Mucosa of descending colon (tissue), 3 donors: ENCODE results near the gene ASRGL1. TPM values are rescaled to one million over a fixed set of nuclear protein-coding genes. Genes with fewer than 3 reads are reported as not detected.

ENCODE experiments used
- ATAC-seq: fragments of 200-7000 bp; cut with Tn5 transposase; one replicate; pipeline ENCODE4 v1.9.1; 2020; ENCODE audit warnings: mild to moderate bottlenecking, moderate library complexity
- DNase-seq, 3 donors: peaks; one replicate each; pipeline ENCODE4 v3.0.0-alpha.2; 2020
- H3K36me3 ChIP-seq: fragments of 200-600 bp; one replicate; pipeline ENCODE4 v1.8.0; 2021; ENCODE audit warnings: low read depth, mild to moderate bottlenecking
- H3K4me1 ChIP-seq: fragments of 200-600 bp; one replicate; pipeline ENCODE4 v1.8.0; 2021; ENCODE audit warnings: low read depth, mild to moderate bottlenecking
- H3K4me3 ChIP-seq: fragments of 200-600 bp; one replicate; pipeline ENCODE4 v1.8.0; 2021; ENCODE audit warnings: mild to moderate bottlenecking
- H3K9me3 ChIP-seq: fragments of 200-600 bp; one replicate; pipeline ENCODE4 v1.8.0; 2021; ENCODE audit warnings: mild to moderate bottlenecking
- intact Hi-C, 2 donors: fragments of 100-400 bp; cut with DNase I in 1 of 2; cut with micrococcal nuclease in 1 of 2; formaldehyde crosslinking; loops; one replicate each; pipeline versions ENCODE4 v1.11.0 to v1.11.1; 2022; cut with DNase I, micrococcal nuclease
- total RNA-seq, 3 donors: library from RNA; stranded (reverse); fragmentation: NEBNext Ultra II Directional in 2 of 3; extraction: Animal tissue kit (Norgen Biotek cat#: 25700) in 2 of 3; gene quantifications; one replicate each; pipeline versions ENCODE4 v1.2.1 to v1.2.4, GENCODE V29; 2021 to 2023
- TF ChIP-seq, protein P1 (sequence below): fragments of 200-600 bp; IDR thresholded peaks from one replicate; pipeline ENCODE4 v1.8.0; 2022; ENCODE audit warnings: antibody characterized with exemption, mild to moderate bottlenecking
- donor health status: DM: no; HTN: no; CAD: no; lungs with moderate emphysema.
- donor health status: DM: no; HTN: no; CAD: no.
- donor health status: DM: no; HTN: yes; CAD: no.

The ASRGL1 gene
- total RNA-seq, 3 donors from 2014 or later = 12.2 to 66.7 (median 13.9) TPM

DNA sequence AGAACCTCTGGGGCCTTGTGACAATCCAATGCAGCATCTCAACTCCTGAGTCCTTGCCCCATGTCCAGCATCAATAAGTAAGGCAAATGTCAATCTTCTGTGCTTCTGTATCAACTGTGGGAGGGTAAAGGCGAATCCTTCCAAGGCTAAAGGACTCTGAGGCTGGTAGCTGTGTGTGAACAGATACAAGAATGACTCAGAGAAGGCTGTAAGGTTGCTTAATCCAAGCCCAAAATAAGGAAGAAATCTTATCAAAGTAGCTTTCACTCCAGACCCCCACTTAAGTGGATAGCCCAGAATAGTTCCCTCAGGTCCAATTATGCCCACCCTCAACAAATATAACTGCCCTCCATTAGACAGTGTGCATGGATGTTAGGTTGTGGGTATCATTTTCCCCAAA, 53.5 kb downstream of the ASRGL1 start:
- Histone ChIP-seq H3K36me3 (no peaks in the 10 kb centered on the region), H3K9me3 (no peaks in the 10 kb centered on the region), H3K4me1 (peaks cover 8% of the 10 kb centered on the region), H3K4me3 (no peak overlapping the region)
- DNase-seq (no peak), ATAC-seq (no peak)
- TF ChIP-seq, protein P1, sequence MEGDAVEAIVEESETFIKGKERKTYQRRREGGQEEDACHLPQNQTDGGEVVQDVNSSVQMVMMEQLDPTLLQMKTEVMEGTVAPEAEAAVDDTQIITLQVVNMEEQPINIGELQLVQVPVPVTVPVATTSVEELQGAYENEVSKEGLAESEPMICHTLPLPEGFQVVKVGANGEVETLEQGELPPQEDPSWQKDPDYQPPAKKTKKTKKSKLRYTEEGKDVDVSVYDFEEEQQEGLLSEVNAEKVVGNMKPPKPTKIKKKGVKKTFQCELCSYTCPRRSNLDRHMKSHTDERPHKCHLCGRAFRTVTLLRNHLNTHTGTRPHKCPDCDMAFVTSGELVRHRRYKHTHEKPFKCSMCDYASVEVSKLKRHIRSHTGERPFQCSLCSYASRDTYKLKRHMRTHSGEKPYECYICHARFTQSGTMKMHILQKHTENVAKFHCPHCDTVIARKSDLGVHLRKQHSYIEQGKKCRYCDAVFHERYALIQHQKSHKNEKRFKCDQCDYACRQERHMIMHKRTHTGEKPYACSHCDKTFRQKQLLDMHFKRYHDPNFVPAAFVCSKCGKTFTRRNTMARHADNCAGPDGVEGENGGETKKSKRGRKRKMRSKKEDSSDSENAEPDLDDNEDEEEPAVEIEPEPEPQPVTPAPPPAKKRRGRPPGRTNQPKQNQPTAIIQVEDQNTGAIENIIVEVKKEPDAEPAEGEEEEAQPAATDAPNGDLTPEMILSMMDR = no peak
- intact Hi-C loops = loop anchor here (10.0 kb wide), 2 partner anchors 154 to 304 kb away; partner anchors contain the start of gene AHNAK (in 1 of the 2)

DNA sequence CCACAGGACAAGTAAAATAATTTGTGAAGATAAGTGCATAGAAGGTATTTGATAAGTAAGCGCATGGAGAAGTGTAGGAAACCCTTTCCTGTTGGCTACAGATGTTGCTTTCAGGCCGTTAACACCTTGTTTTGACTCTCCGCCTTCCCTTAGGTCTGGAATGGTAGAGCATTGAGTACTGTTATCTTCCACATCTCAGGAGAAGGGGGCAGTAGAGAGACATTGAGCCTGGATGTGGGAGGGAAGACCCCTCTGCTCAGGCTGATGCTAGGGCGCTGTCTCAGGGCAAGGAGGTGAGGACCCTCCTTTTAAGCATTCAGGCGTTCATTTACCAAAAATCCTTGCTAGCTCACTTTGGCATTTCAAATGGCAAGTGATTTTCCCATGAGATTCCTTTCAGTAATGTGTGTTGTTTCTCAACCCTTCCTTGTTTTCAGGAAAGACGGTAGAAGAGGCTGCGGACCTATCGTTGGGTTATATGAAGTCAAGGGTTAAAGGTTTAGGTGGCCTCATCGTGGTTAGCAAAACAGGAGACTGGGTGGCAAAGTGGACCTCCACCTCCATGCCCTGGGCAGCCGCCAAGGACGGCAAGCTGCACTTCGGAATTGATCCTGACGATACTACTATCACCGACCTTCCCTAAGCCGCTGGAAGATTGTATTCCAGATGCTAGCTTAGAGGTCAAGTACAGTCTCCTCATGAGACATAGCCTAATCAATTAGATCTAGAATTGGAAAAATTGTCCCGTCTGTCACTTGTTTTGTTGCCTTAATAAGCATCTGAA, 54.6 kb downstream of the ASRGL1 start:
- no peak for ATAC-seq
- intact Hi-C loops = loop anchor here (10.0 kb wide), 2 partner anchors 153 to 303 kb away; partner anchors contain the start of gene AHNAK (in 1 of the 2)
- TF ChIP-seq, protein P1 = no peak

DNA sequence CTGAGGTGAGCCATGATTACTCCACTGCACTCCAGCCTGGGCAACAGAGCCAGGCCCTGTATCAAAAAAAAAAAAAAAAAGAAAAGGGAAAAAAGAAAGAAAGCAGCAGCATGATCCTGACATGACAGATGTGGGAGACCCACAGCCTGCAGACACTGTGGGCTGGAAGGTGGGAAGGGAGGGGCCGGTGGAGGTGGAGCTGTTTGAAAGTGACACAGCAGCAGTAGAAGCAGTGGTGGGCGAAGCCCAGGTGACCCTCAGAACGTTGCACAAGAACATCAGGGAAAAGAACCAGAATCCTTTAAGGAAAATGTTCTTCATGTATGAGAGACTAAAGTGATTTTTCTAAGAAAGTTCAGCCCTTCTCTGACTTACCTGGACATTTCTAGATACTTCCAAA, 55.3 kb downstream of the ASRGL1 start:
- DNase-seq (no peak), ATAC-seq (no peak)
- H3K4me1 ChIP-seq = peaks cover 8% of the 10 kb centered on the region
- intact Hi-C loops = loop anchor here (10.0 kb wide), 2 partner anchors 152 to 302 kb away; partner anchors contain the start of gene AHNAK (in 1 of the 2)
- TF ChIP-seq, protein P1 = no peak
- no peaks in the 10 kb centered on the region for H3K36me3 ChIP-seq
- no peaks in the 10 kb centered on the region for H3K9me3 ChIP-seq
- H3K4me3 ChIP-seq = no peak overlapping the region

More for the DNA sequence above, 54.6 kb downstream of the ASRGL1 start:
- peak in 1 of 3 donors; percentile 13 for DNase-seq
- Histone ChIP-seq H3K4me1 (peaks cover 8% of the 10 kb centered on the region), H3K36me3 (no peaks in the 10 kb centered on the region), H3K9me3 (no peaks in the 10 kb centered on the region), H3K4me3 (no peak overlapping the region)

DNA sequence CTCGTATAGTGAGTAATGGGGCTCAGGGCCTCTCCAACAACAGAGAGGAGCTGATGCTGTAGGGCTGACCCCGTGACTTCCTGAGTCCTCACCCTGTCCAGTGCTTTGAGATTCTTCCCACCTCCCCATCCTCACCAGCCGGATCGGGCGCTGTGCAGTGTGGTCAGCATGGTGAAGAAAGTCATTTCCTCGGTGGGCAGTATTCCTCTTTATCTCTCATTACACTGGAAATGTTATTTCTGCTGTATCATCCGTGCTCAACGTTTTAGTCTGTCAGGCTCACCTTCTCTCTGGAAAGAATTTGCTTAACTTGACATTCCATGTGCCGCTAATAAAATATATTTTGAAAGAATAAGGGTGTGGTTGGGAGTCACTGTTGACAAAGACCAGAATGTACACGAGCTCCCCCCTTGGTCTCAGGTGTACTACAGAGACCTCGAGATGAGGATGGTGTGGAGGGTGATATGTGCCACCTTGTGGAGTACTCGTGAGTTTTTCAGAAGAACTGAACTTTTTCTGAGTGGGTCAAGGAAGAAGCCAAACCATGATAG, 55.9 kb downstream of the ASRGL1 start:
- no peaks in the 10 kb centered on the region for H3K9me3 ChIP-seq
- DNase-seq = peak in 1 of 3 donors; percentile 26
- H3K4me1 ChIP-seq = peaks cover 8% of the 10 kb centered on the region
- no peaks in the 10 kb centered on the region for H3K36me3 ChIP-seq
- H3K4me3 ChIP-seq = no peak overlapping the region
- intact Hi-C loops = loop anchor here (10.0 kb wide), 2 partner anchors 152 to 302 kb away; partner anchors contain the start of gene AHNAK (in 1 of the 2)
- TF ChIP-seq, protein P1 = no peak
- peak; percentile 35 for ATAC-seq

DNA sequence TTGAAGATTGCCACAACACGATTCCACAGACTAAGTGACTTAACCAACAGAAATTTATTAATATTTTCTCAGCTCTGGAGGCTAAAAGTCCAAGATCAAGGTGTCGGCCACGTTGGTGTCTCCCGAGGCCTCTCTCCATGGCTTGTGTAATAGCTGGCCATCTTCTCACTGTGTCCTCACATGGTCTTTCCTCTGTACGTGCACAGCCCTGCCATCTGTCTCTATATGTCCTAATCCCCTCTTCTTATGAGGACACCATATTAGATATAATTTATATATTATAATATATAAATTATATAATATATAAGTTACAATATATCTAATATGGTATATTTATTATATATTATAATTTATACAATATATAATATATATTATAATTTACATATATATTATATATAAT, 56.5 kb downstream of the ASRGL1 start:
- H3K9me3 ChIP-seq = no peaks in the 10 kb centered on the region
- H3K36me3 ChIP-seq = no peaks in the 10 kb centered on the region
- DNase-seq (no peak), ATAC-seq (no peak)
- no peak overlapping the region for H3K4me3 ChIP-seq
- peaks cover 8% of the 10 kb centered on the region for H3K4me1 ChIP-seq
- TF ChIP-seq, protein P1 = no peak
- intact Hi-C loops = loop anchor here (10.0 kb wide), 2 partner anchors 151 to 301 kb away; partner anchors contain the start of gene AHNAK (in 1 of the 2)
